NCI-H187 treated with DMSO at 0.1 percent for 48 hours (cell line): ENCODE data around the gene SENP3.

Experiments used
- DNase-seq: peaks from one replicate; lab custom pipeline; 2025; lab: John Stamatoyannopoulos, UW

The SENP3 gene

GRCh38 chr17:7577327-7578199 is 15.8 kb downstream of the SENP3 start:
- no peak for DNase-seq

GRCh38 chr17:7579001-7579833 is 17.5 kb downstream of the SENP3 start, which contains the start of gene CD68:
CD68 (plus strand) TSS chr17:7579638; CDS start chr17:7579678, 40 bp downstream.
- DNase-seq: no peak

- no peak for DNase-seq
These were observed 18.3 kb downstream of the SENP3 start for GRCh38 chr17:7579834-7580603.

- DNase-seq: no peak
These were observed 19.2 kb downstream of the SENP3 start for GRCh38 chr17:7580604-7581575.

- DNase-seq: no peak
These were observed 20.9 kb downstream of the SENP3 start for GRCh38 chr17:7582396-7583252.

GRCh38 chr17:7583253-7584109 is 21.8 kb downstream of the SENP3 start, which contains the start of gene MPDU1:
MPDU1 (plus strand) TSS chr17:7583852; CDS start chr17:7583863, 11 bp downstream.
- peak; percentile 77 for DNase-seq

- no peak for DNase-seq
These were observed 25.1 kb downstream of the SENP3 start for GRCh38 chr17:7586673-7587419.

- DNase-seq: no peak
These were observed 25.9 kb downstream of the SENP3 start for GRCh38 chr17:7587420-7588151.

- no peak for DNase-seq
These were observed 27.0 kb downstream of the SENP3 start for GRCh38 chr17:7588553-7589203.

GRCh38 chr17:7589204-7589868 is 27.6 kb downstream of the SENP3 start:
- DNase-seq: no peak

- DNase-seq: no peak
These were observed 28.4 kb downstream of the SENP3 start, which contains the start of gene SOX15 for GRCh38 chr17:7589891-7590691. SOX15 (minus strand) TSS chr17:7590094; CDS start chr17:7589676, 418 bp downstream.

GRCh38 chr17:7590743-7591142 is 29.0 kb downstream of the SENP3 start:
- no peak for DNase-seq

GRCh38 chr17:7591596-7591995 is 29.9 kb downstream of the SENP3 start:
- DNase-seq: no peak

GRCh38 chr17:7592422-7593021 is 30.8 kb downstream of the SENP3 start:
- no peak for DNase-seq

- DNase-seq: no peak
These were observed 31.6 kb downstream of the SENP3 start for GRCh38 chr17:7593296-7593695.
